K562 (cell line): ENCODE results near the gene ANKRD11. TPM values are rescaled to one million over a fixed set of nuclear protein-coding genes. Genes with fewer than 3 reads are reported as not detected.

Experiments used
- ATAC-seq: fragments of 200-7000 bp; cut with Tn5 transposase; 3 replicates; pipeline ENCODE4 v1.9.1; 2020; ENCODE audit warnings: moderate library complexity
- BruUV-seq: library from RNA; stranded (reverse); fragments of 400-500 nt; replicated peaks from 2 replicates; lab custom pipeline; 2021; lab: Mats Ljungman, UMichigan
- CTCF ChIA-PET: fragments of 300-600 bp; formaldehyde crosslinking; extraction: SDS; loops from one replicate; lab custom pipeline; 2021; ENCODE audit warnings: low intra/inter-chr PET ratio; lab: Yijun Ruan, JAX
- POLR2A ChIA-PET: fragments of 300-600, 350-650 bp; sonication (Branson Sonifier 250); formaldehyde crosslinking; extraction: SDS; loops from one replicate; lab custom pipeline; 2021; ENCODE audit warnings: antibody characterized with exemption, inconsistent platforms; lab: Yijun Ruan, JAX
- DNase-seq, 4 experiments: peaks; one replicate each; pipeline versions ENCODE4 v3.0.0 to v3.0.0-alpha.2; 2011 to 2018; ENCODE audit warnings: low spot score in 3 of 4, mixed read lengths in 3 of 4; ENCODE audit errors: extremely low read depth in 1 of 4
- FAIRE-seq: peaks from 2 replicates; lab custom pipeline; 2011; peaks lifted over from hg19 to GRCh38; lab: Jason Lieb, UNC
- H2AFZ ChIP-seq: 2 replicates; pipeline ENCODE4 v1.6.0; 2011; ENCODE audit warnings: low read depth, low read length, control low read depth, inconsistent platforms
- H3K27ac ChIP-seq: fragments of 200-600 bp; 3 replicates; pipeline ENCODE4 v1.8.0; 2011; ENCODE audit warnings: low read depth, mild to moderate bottlenecking, control low read depth, inconsistent platforms, low read length, moderate library complexity, mixed read lengths; ENCODE audit errors: extremely low read depth
- H3K27me3 ChIP-seq, 2 experiments: fragments of 300-600 bp in 1 of 2; 2 replicates in 1 of 2; 3 replicates in 1 of 2; pipeline versions ENCODE4 v1.6.0 to v1.8.0; 2011; ENCODE audit warnings: inconsistent platforms in 2 of 2, low read length in 2 of 2, mild to moderate bottlenecking in 1 of 2, mixed read lengths in 1 of 2, moderate library complexity in 1 of 2; ENCODE audit not compliant: control insufficient read depth in 2 of 2, insufficient read depth in 2 of 2
- H3K36me3 ChIP-seq: fragments of 300-600 bp; 3 replicates; pipeline ENCODE4 v1.8.0; 2011; ENCODE audit warnings: mild to moderate bottlenecking, low read length, inconsistent platforms; ENCODE audit not compliant: control insufficient read depth, insufficient read depth
- H3K4me1 ChIP-seq, 2 experiments: fragments of 200-600 bp in 1 of 2; replicated peaks in 1 of 2; 2 replicates in 1 of 2; 3 replicates in 1 of 2; pipeline versions ENCODE4 v1.5.1 to v1.8.0; 2011; ENCODE audit warnings: inconsistent platforms in 2 of 2, low read length in 2 of 2, mild to moderate bottlenecking in 1 of 2, mixed read lengths in 1 of 2, moderate library complexity in 1 of 2; ENCODE audit not compliant: control insufficient read depth in 2 of 2, insufficient read depth in 2 of 2
- H3K4me2 ChIP-seq: 2 replicates; pipeline ENCODE4 v1.6.1; 2011; ENCODE audit warnings: low read length, control low read depth, inconsistent platforms, mixed read lengths; ENCODE audit not compliant: insufficient read depth
- H3K4me3 ChIP-seq: fragments of 200-600 bp; sonication (generic), shearing (Covaris generic); 2 replicates; pipeline ENCODE4 v1.5.1; 2016; ENCODE audit warnings: control low read depth, inconsistent platforms
- H3K79me2 ChIP-seq: fragments of 200-600 bp; 3 replicates; pipeline ENCODE4 v1.8.0; 2011; ENCODE audit warnings: low read length, inconsistent platforms; ENCODE audit not compliant: control insufficient read depth, insufficient read depth
- H3K9ac ChIP-seq, 2 experiments: 2 replicates each; pipeline versions ENCODE4 v1.6.0 to v1.6.1; 2011; ENCODE audit warnings: low read depth in 2 of 2, low read length in 2 of 2, control low read depth in 1 of 2, inconsistent platforms in 1 of 2, mild to moderate bottlenecking in 1 of 2, mixed read lengths in 1 of 2; ENCODE audit not compliant: insufficient read depth in 1 of 2
- H3K9me1 ChIP-seq: one replicate; pipeline ENCODE4 v1.6.0; 2011; ENCODE audit warnings: inconsistent platforms, mild to moderate bottlenecking, low read length, moderate library complexity; ENCODE audit not compliant: control insufficient read depth, insufficient read depth
- H3K9me3 ChIP-seq: replicated peaks from 2 replicates; pipeline ENCODE4 v1.5.1; 2011; ENCODE audit warnings: low read depth, low read length, inconsistent platforms; ENCODE audit not compliant: control insufficient read depth, insufficient read depth
- H4K20me1 ChIP-seq: replicated peaks from 2 replicates; pipeline ENCODE4 v1.6.1; 2011; ENCODE audit warnings: low read length, inconsistent platforms, mixed read lengths; ENCODE audit not compliant: control insufficient read depth, insufficient read depth
- ILK ChIP-seq: fragments of 450-650 bp; IDR thresholded peaks from 2 replicates; pipeline ENCODE4 v1.6.1; 2016; ENCODE audit warnings: missing genetic modification characterization, low read depth, mild to moderate bottlenecking, missing compliant biosample characterization, moderate library complexity, borderline replicate concordance
- POLR2G ChIP-seq: fragments of 200-400 bp; formaldehyde crosslinking; IDR thresholded peaks from 2 replicates; pipeline ENCODE4 v1.6.1; 2017; ENCODE audit warnings: low read depth, mild to moderate bottlenecking, antibody characterized with exemption, low read length, moderate library complexity
- PRDM10 ChIP-seq: fragments of 450-650 bp; IDR thresholded peaks from 2 replicates; pipeline ENCODE4 v1.6.1; 2018; ENCODE audit not compliant: partially characterized antibody
- WGBS: fragments of 100-300 bp; shearing (Covaris generic); methylation state at CpG from one replicate; pipeline ENCODE4 v1.1.6; 2016; ENCODE audit warnings: low coverage, mixed read lengths; ENCODE audit not compliant: insufficient coverage; ENCODE audit errors: missing lambda C conversion rate; 5-methylcytosine and 5-hydroxymethylcytosine counted together
- in situ Hi-C: fragments of 300-500 bp; cut with MboI; formaldehyde crosslinking; loops from 4 replicates; pipeline ENCODE4 v1.15.0; 2018; ENCODE audit warnings: inconsistent platforms, mixed read lengths
- intact Hi-C: fragments of 100-400 bp; cut with micrococcal nuclease; formaldehyde crosslinking; loops from 2 replicates; pipeline ENCODE4 v1.14.2; 2022
- polyA plus RNA-seq, 8 experiments: library from polyadenylated mRNA; depleted of rRNA in 4 of 8; stranded (reverse) in 5 of 8; unstranded in 3 of 8; fragments of >200 nt; fragmentation: Nextera tagmentation in 2 of 8; fragmentation: Illumina TruSeq in 1 of 8; extraction: Ambion mirVana in 2 of 8; extraction: Trizol in 1 of 8; gene quantifications; 2 replicates each; pipeline versions ENCODE4 v1.2.1 to v1.2.3, GENCODE V29; 2011 to 2014; ENCODE audit warnings: inconsistent platforms in 1 of 8, missing spikeins in 1 of 8
- total RNA-seq, 7 experiments: library from RNA; depleted of rRNA in 6 of 7; stranded (reverse); fragments of >200 nt in 6 of 7; fragmentation: Illumina TruSeq in 2 of 7; extraction: Trizol in 2 of 7; gene quantifications; 2 replicates each; pipeline versions ENCODE4 v1.2.1 to v1.2.3, GENCODE V29; 2011 to 2021; ENCODE audit warnings: low replicate concordance in 1 of 7

ANKRD11 gene
- total and polyA plus RNA-seq, 9 of the 15 experiments (the other 6 are each of a cell fraction or from before 2014, with no cell fraction given): 4.7 to 126 (median 31.7) TPM

DNA sequence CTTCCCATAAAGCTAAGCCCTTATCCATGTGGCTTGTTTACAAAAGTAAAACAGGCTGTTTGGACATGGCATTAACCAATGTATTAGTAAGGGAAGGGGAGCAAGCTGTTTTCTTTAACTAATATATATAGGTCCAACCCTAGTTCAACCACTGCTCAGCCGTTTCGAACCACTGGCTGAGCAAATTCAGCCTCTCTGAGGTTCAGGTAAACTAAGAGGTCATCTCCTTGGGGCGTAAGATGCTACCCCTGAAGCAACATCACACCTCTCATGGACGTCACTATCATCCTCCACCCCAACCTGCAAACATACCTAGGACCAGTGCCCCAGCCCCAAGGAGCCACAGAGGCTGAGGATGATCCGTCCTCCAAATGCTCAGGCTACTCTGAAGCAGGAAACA is 45.2 kb downstream of the ANKRD11 start:
- H3K27ac ChIP-seq: no peak overlapping the region
- H3K36me3 ChIP-seq: peaks cover 4% of the 10 kb centered on the region; the same call in 2 of the 3 replicates
- no TSS peak for BruUV-seq
- no peak for ATAC-seq
- peaks cover 50 to 56% of the 10 kb centered on the region in 2 experiments for H3K4me1 ChIP-seq
- no peaks in the 10 kb centered on the region for H3K27me3 ChIP-seq
- 66% methylated on average over 5 of the region's 5 CpGs for WGBS
- ChIA-PET CTCF (no interaction called here), POLR2A (interaction anchor here (1.0 to 1.3 kb wide), 3 partner anchors 19 to 76 kb away, joined by 3 to 8 read pairs (median 3); no protein-coding TSS in a partner anchor)
- peak overlapping the region in 1 of 2 experiments; percentile 53; a peak in 1 of 4 replicates for H3K9ac ChIP-seq
- no peak for TF ChIP-seq ILK
- 0 out of 2 replicates have a peak, but pooled peaks have one; percentile 2 for TF ChIP-seq POLR2G
- peak; percentile 83 for TF ChIP-seq PRDM10
- FAIRE-seq: no peak
- H2AFZ ChIP-seq: no peak overlapping the region
- intact Hi-C loops (no loop called here), in situ Hi-C loops (no loop called here)
- no peak overlapping the region for H3K4me3 ChIP-seq
- H3K9me3 ChIP-seq: no peaks in the 10 kb centered on the region
- H4K20me1 ChIP-seq: peaks cover 90% of the 10 kb centered on the region
- H3K9me1 ChIP-seq: peaks cover 26% of the 10 kb centered on the region
- H3K79me2 ChIP-seq: peaks cover 99% of the 10 kb centered on the region
- DNase-seq: no peak
- H3K4me2 ChIP-seq: no peak overlapping the region
